HG02870 (cell line): ENCODE results near the gene SIPA1L3.

Source experiments
- ATAC-seq: cut with Tn5 transposase; IDR thresholded peaks from one replicate; pipeline ENCODE4 v1.9.1; 2021; ENCODE audit warnings: mild to moderate bottlenecking, moderate library complexity; ENCODE audit not compliant: unreplicated experiment

The SIPA1L3 gene

GRCh38 chr19:38252385-38252784, 345.4 kb downstream of the SIPA1L3 start:
- ATAC-seq = no peak

DNA sequence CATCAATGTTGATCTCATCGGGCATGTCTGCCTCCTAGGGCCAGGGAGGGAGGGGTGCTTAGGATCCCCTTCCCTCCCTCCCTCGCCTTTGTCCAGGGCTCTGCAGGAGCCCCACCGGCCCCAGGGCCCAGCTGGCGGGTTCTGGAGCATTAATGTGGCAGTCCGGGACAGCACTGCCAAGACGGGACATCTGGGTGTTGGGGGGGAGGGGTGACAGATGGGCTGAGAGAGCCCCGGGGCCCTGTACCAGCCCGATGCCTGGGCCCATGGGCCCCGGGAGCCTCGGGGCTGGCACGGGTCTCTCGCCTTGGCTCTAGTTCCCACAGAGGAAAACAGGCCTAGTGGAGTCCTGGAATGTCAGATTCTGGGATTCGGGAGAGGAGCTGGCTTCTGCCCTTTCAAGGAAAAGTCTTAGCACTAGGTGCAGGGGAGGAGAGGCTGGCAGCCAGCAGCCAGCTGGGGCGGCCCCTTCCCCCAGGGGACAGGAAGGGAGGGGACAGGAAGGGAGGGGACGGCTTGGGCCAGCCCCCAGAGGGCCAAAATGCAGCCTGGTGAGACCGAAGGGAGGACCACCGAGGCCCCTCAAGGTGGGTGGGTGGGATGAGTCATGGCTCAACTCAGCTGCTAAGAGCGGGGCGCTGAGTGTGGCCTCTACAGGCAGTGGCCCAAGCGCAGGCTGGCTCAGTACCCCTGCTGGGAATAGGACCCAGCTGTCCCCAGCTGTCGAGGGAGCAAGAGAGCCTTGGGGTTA, 346.1 kb downstream of the SIPA1L3 start:
- no peak for ATAC-seq

- no peak for ATAC-seq
Observed at GRCh38 chr19:38253788-38254187, 346.8 kb downstream of the SIPA1L3 start.

- no peak for ATAC-seq
Observed at GRCh38 chr19:38255383-38256014, 348.5 kb downstream of the SIPA1L3 start.
